Memory B cell (primary cell): Measurements from ENCODE around the gene TNFSF11.

Source experiments
- ATAC-seq: fragments of 150-1000 bp; cut with Tn5 transposase; 2 replicates; pipeline ENCODE4 v1.10.0; 2021; ENCODE audit warnings: low read depth, mild to moderate bottlenecking, moderate library complexity
- DNase-seq, 2 donors: peaks; one replicate each; pipeline ENCODE4 v3.0.0; 2022; ENCODE audit warnings: low spot score in 2 of 2
- H3K27ac Mint-ChIP-seq: one replicate; pipeline ENCODE4 v1.8.0; 2022; ENCODE audit warnings: mild to moderate bottlenecking, moderate library complexity, mixed read lengths
- H3K27me3 Mint-ChIP-seq: one replicate; pipeline ENCODE4 v1.8.0; 2022; ENCODE audit warnings: mixed read lengths
- H3K36me3 Mint-ChIP-seq: one replicate; pipeline ENCODE4 v1.8.0; 2022; ENCODE audit warnings: mild to moderate bottlenecking, mixed read lengths
- H3K4me1 Mint-ChIP-seq: one replicate; pipeline ENCODE4 v1.8.0; 2022; ENCODE audit warnings: mixed read lengths
- H3K4me3 Mint-ChIP-seq: one replicate; pipeline ENCODE4 v1.8.0; 2022; ENCODE audit warnings: mild to moderate bottlenecking, moderate library complexity, mixed read lengths
- H3K9me3 Mint-ChIP-seq: one replicate; pipeline ENCODE4 v1.8.0; 2022; ENCODE audit warnings: mixed read lengths

TNFSF11 gene

DNA sequence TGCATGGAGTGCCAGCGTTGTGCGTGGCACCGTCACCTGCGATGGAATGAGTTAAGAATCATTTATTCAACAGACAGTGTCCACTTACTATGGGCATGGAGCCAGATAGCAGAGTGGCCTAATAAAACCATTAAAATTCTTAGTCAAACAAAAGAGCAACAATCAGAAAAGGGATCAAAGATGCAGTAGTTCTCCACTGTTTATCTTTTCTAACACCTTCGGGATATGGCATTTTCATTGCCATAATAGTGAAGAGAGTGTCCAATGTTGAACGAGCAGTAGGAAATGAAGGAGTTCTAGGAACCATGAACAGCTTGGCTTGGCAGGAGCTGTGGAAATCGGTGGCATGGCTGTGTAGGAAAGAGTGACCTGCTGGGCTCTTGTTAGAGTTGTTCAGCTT, 2.0 kb downstream of the TNFSF11 start:
- peaks cover 6% of the 10 kb centered on the region for H3K27me3 Mint-ChIP-seq
- ATAC-seq (no peak), DNase-seq (no peak)
- H3K27ac Mint-ChIP-seq = no peak overlapping the region
- H3K4me1 Mint-ChIP-seq = peaks cover 10% of the 10 kb centered on the region
- H3K4me3 Mint-ChIP-seq = no peak overlapping the region
- H3K36me3 Mint-ChIP-seq = no peaks in the 10 kb centered on the region
- peaks cover 2% of the 10 kb centered on the region for H3K9me3 Mint-ChIP-seq

DNA sequence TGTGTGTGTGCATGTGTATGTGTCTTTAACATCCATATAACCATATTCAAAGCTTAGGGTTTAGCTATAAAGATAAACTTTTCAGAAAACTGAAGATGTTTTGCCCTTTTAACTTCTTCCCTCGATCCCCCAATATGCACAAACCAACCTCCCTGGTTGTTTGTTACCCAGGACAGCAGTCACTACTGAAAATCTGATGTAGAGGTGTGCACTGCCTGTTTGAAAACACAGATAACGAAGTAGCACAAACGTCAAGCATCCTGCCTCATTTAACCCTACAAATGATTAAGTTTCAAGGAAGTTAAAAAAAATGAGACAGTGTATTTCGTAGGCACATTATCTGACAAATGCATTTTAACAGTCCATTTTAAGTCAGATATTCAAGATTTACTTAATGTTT, 3.6 kb downstream of the TNFSF11 start:
- no peak for ATAC-seq
- Mint-ChIP-seq H3K27me3 (peaks cover 6% of the 10 kb centered on the region), H3K4me3 (no peak overlapping the region), H3K36me3 (no peaks in the 10 kb centered on the region), H3K27ac (no peak overlapping the region), H3K9me3 (no peaks in the 10 kb centered on the region), H3K4me1 (peaks cover 10% of the 10 kb centered on the region)
- no peak for DNase-seq

DNA sequence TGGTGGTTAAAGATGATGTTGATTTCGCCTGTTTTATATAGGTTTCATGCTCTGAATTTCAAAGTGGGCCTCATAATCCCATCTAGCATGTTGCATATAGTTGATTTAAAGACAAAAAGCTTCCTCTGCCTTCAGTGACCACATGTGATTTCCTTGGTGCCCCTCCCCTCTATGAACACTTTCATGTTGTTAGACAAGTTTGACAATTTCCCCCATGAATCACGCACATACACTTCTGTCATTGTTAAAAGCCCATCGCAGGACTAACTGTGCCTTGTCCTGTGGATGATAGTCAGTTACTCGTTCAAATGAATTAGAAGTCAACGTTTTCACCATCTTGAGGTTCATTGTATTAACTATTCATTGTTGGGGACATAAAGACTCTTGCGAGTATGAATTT, 6.7 kb downstream of the TNFSF11 start:
- Mint-ChIP-seq H3K9me3 (no peaks in the 10 kb centered on the region), H3K27me3 (peaks cover 6% of the 10 kb centered on the region), H3K4me3 (no peak overlapping the region), H3K36me3 (no peaks in the 10 kb centered on the region), H3K27ac (no peak overlapping the region), H3K4me1 (no peaks in the 10 kb centered on the region)
- ATAC-seq (no peak), DNase-seq (no peak)

DNA sequence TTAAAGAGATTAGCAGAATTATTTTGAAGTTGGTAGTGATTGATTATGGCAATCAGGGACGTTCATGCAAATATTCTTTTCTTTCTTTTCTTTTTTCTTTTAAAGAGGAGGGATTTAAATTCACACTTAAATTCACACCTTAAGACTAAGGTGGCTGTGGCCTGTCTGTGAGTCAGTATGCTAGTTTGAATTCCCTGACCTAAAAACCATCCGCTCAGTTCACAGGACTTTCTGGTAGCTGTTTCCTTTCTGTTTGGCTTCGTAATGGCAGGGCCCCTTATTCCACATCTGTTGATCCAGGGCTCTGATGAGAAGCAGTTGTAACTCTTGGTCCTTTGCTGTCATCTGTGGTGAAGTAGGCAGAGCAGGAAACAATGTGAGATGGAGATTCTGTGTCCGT, 7.5 kb downstream of the TNFSF11 start:
- Mint-ChIP-seq H3K27me3 (peaks cover 3% of the 10 kb centered on the region), H3K9me3 (no peaks in the 10 kb centered on the region), H3K27ac (no peak overlapping the region), H3K4me1 (no peaks in the 10 kb centered on the region), H3K4me3 (no peak overlapping the region), H3K36me3 (no peaks in the 10 kb centered on the region)
- no peak for ATAC-seq
- DNase-seq = no peak

DNA sequence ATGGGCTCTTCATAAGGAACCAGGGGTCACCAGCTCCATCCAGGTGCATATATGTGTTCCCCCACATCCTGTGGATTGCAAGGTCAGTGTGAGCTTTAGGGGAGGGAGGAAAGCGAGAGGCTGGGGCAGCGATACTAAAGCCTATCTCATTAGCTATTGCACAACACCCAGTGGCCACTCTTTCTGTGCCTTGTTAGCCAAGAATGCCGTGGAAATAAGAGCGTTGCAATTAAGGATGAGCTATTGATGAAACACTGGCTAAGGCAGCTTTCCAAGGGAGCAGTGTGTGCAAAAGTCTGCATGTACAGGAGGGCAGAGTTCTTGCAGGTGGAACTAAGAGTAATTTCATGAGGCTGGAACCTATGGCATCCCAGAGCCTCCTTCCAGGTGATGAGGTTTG, 17.6 kb downstream of the TNFSF11 start:
- Mint-ChIP-seq H3K27me3 (no peaks in the 10 kb centered on the region), H3K9me3 (no peaks in the 10 kb centered on the region), H3K4me3 (no peak overlapping the region), H3K27ac (no peak overlapping the region), H3K36me3 (no peaks in the 10 kb centered on the region), H3K4me1 (peaks cover 4% of the 10 kb centered on the region)
- ATAC-seq = no peak
- DNase-seq = no peak

DNA sequence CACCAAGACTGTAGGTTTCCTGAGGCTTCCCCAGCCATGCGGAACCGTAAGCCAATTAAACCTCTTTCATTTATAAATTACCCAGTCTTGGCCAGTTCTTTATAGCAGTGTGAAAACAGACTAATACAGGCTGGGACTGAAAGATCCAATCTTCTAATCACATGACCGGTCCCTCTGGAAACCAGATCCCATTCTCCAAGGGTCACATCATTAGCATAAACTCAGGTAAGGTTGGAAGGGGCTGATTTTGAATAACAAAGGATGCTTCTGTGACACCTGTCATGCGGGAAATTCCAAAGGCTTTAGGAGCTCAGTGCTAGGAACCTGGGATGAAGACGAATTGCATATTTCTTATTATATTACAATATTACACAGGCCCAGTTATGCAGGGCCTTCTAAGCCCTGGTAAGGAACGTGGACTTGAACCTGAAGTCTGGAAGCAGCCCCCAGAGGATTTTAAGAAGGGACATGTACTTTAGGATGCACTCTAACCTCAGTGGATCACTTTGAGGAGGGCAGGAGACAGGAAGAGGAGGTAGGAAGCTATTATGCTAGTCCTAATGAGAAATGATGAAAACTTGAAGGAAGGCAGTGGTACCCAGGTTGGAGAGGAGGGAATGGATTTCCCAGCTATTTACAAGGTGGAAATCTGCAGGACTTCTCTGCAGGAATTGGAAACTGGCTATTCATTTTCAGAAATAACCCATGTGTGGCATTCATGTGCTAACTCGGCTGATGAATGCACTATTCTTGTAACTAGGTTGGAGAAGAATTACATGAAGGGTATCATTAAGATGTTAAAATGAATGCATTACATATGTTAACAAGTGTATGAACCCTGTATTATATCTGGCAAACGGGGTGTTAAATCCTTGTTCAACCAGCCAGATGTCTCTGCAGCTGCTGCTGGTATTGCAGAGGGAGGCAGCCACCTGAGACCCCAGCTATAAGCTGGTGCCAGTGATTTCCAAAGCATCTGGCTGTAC, 19.3 kb downstream of the TNFSF11 start:
- H3K9me3 Mint-ChIP-seq = no peaks in the 10 kb centered on the region
- DNase-seq (no peak), ATAC-seq (no peak)
- H3K27me3 Mint-ChIP-seq = no peaks in the 10 kb centered on the region
- no peak overlapping the region for H3K27ac Mint-ChIP-seq
- no peaks in the 10 kb centered on the region for H3K36me3 Mint-ChIP-seq
- no peak overlapping the region for H3K4me3 Mint-ChIP-seq
- H3K4me1 Mint-ChIP-seq = no peaks in the 10 kb centered on the region

DNA sequence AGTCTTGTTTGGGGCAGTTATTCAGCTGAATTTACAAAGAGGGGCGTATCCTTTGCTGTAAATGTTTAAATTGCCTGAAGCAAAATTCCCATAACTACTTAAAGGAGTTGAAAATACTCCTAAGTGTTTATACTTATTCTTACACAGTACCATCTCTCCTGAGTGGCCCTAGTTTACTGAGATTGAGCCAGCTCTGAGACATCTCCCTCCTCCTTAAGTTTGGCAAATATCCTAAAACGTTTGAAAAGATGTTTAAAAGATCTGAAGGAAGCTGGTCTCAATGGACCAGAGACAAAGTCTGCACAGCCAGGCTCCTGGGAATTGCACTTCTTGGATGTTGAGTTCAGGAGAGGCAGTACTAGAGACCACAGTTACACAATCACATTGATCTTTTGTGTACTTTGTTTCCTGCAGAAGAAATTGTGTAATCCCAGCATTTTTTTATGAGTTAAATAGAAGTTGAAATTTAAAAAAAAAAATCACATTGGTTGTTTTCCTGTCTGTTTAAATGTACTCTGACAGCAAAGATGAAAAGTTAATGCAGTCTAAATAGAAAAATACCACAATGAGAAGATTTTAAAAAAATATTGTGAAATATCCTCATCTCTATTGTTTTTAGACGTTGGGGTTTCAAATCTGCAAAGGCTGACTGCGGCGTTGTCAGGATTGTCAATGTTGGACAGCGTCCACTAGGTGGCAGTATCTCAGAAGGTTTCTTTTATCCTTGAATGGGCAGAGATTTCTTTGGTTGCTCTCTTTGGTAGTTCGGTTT, 20.7 kb downstream of the TNFSF11 start:
- no peak overlapping the region for H3K4me3 Mint-ChIP-seq
- ATAC-seq (peak; percentile 63), DNase-seq (peak; percentile 27 to 49)
- no peaks in the 10 kb centered on the region for H3K27me3 Mint-ChIP-seq
- H3K27ac Mint-ChIP-seq = no peak overlapping the region
- no peaks in the 10 kb centered on the region for H3K36me3 Mint-ChIP-seq
- no peaks in the 10 kb centered on the region for H3K4me1 Mint-ChIP-seq
- H3K9me3 Mint-ChIP-seq = no peaks in the 10 kb centered on the region

DNA sequence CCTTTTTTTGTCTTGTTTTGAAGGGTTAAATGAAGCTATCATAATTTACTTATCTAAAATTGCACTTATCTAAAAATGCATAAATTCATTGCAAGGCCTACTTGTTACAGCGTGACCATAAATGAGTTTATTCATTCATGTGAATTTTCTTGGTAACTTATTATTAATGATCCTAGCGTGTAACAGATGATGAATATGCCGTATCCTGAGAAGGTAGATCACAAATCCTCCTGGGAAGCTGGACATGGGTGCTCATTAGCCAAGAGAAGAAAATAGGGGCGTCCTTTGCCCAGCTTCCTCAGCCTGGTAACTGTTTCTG, 21.3 kb downstream of the TNFSF11 start:
- Mint-ChIP-seq H3K4me3 (no peak overlapping the region), H3K27ac (no peak overlapping the region), H3K27me3 (no peaks in the 10 kb centered on the region), H3K9me3 (no peaks in the 10 kb centered on the region), H3K36me3 (no peaks in the 10 kb centered on the region), H3K4me1 (no peaks in the 10 kb centered on the region)
- DNase-seq = no peak
- ATAC-seq = no peak

DNA sequence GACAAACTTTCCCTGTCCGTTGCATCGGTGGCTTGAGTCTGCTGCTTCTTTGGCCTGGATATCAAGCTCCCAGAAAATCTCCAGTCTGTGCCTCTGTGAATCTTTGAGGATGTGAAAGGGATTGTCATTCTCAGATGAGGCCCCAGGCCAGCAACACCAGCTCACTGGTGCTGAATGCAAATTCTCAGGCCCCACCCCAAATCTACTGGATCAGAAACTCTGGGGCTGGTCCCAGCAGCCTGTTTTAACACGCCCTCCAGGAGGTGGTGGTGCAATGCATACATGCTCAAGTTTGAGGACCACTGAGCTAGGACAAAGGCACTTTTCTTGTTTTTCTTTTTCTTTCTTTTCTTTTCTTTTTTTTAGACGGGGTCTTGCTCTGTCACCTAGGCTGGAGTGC, 23.6 kb downstream of the TNFSF11 start:
- no peak for ATAC-seq
- no peaks in the 10 kb centered on the region for H3K36me3 Mint-ChIP-seq
- H3K9me3 Mint-ChIP-seq = no peaks in the 10 kb centered on the region
- H3K4me1 Mint-ChIP-seq = no peaks in the 10 kb centered on the region
- no peak for DNase-seq
- H3K27me3 Mint-ChIP-seq = no peaks in the 10 kb centered on the region
- no peak overlapping the region for H3K4me3 Mint-ChIP-seq
- H3K27ac Mint-ChIP-seq = no peak overlapping the region

DNA sequence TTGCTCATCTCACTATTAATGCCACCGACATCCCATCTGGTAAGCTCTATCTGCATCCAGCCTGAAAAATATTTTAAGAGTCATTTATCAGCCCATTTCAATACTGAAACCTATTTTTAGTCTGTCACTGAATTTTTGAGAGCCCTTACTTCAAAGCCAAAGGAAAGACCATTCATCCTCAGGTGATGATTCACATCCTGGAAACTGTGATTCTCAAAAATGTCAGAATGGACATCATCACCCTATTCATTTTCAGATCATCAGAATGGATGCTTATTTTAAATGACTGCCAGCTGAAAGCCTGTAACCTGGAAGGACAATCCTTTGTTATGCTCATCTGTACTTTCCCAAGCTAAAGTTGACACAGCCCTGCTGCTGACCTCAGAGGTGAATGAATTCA, 27.0 kb downstream of the TNFSF11 start:
- H3K36me3 Mint-ChIP-seq = no peaks in the 10 kb centered on the region
- ATAC-seq (no peak), DNase-seq (no peak)
- no peak overlapping the region for H3K4me3 Mint-ChIP-seq
- H3K4me1 Mint-ChIP-seq = peaks cover 17% of the 10 kb centered on the region
- H3K9me3 Mint-ChIP-seq = no peaks in the 10 kb centered on the region
- no peak overlapping the region for H3K27ac Mint-ChIP-seq
- no peaks in the 10 kb centered on the region for H3K27me3 Mint-ChIP-seq

DNA sequence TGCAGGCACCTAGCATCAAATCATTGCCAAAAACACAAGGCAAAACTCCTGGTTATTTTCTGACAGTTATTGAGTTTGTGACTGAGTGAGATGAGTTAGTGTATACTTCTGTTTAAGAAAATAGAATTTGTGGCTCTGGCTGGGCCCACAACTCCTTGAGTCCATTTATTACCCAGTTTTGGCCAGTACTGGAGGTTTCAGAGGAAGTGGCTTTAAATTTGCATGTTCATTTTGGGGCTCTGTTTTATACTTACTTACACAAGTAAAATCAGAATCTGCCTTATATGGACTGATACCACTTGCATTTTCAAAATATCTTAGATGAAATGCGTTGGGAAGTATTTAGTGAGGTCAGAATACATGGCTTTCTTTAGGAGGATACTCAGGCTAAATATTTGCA, 29.0 kb downstream of the TNFSF11 start:
- Mint-ChIP-seq H3K27me3 (no peaks in the 10 kb centered on the region), H3K27ac (no peak overlapping the region)
- DNase-seq = no peak

DNA sequence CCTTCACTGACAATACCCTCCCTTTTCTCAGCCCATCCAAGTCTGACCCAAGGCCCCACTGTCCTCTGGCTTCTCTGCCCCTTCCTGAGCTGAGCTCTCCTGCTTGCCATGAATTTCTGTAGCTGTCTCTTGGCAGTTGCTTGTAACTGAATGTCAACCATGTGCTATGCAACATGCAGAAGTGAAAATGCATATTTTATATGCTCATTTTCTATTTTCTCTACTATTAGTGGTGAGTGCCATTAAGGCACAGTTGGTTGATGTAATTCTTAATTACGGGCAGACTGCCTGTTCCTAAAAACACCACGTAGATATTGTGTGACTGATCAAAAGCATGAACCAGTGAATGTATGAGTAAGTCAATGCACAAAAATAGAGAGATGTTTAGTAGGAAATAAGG, 29.6 kb downstream of the TNFSF11 start:
- no peaks in the 10 kb centered on the region for H3K9me3 Mint-ChIP-seq
- ATAC-seq = no peak
- H3K4me1 Mint-ChIP-seq = peaks cover 21% of the 10 kb centered on the region
- no peaks in the 10 kb centered on the region for H3K27me3 Mint-ChIP-seq
- no peaks in the 10 kb centered on the region for H3K36me3 Mint-ChIP-seq
- DNase-seq = no peak
- no peak overlapping the region for H3K4me3 Mint-ChIP-seq
- no peak overlapping the region for H3K27ac Mint-ChIP-seq

More for the DNA sequence above, 29.0 kb downstream of the TNFSF11 start:
- Mint-ChIP-seq H3K36me3 (no peaks in the 10 kb centered on the region), H3K9me3 (no peaks in the 10 kb centered on the region), H3K4me3 (no peak overlapping the region), H3K4me1 (peaks cover 21% of the 10 kb centered on the region)
- ATAC-seq = peak; percentile 24

DNA sequence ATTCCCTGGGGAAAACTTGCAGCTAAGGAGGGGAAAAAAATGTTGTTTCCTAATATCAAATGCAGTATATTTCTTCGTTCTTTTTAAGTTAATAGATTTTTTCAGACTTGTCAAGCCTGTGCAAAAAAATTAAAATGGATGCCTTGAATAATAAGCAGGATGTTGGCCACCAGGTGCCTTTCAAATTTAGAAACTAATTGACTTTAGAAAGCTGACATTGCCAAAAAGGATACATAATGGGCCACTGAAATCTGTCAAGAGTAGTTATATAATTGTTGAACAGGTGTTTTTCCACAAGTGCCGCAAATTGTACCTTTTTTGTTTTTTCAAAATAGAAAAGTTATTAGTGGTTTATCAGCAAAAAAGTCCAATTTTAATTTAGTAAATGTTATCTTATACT, 33.6 kb downstream of the TNFSF11 start:
- H3K36me3 Mint-ChIP-seq = no peaks in the 10 kb centered on the region
- H3K27me3 Mint-ChIP-seq = peaks cover 3% of the 10 kb centered on the region
- DNase-seq = no peak
- no peaks in the 10 kb centered on the region for H3K9me3 Mint-ChIP-seq
- H3K4me1 Mint-ChIP-seq = peaks cover 21% of the 10 kb centered on the region
- ATAC-seq = no peak
- H3K27ac Mint-ChIP-seq = no peak overlapping the region
- no peak overlapping the region for H3K4me3 Mint-ChIP-seq

DNA sequence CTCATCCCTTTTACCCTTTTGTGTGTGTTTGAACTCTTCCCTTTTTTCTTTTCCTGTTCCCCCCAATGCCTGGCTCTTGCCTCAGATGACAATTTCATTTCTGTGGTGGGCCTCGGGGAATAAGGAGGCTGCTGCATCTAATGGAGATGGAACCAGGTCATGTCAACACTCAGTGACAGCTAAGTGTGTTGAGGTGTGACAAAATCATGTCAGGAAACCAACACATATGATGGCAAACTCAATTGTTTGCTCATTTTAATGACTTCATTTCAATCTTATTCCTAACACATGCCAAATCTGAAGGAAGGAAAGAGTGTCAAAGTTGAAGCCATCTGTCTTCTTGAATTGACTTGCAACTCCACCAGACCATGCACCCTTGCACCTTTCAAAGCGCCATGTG, 36.7 kb downstream of the TNFSF11 start:
- ATAC-seq (no peak), DNase-seq (no peak)
- Mint-ChIP-seq H3K36me3 (no peaks in the 10 kb centered on the region), H3K27ac (no peak overlapping the region), H3K4me1 (peaks cover 6% of the 10 kb centered on the region), H3K27me3 (peaks cover 4% of the 10 kb centered on the region), H3K9me3 (no peaks in the 10 kb centered on the region), H3K4me3 (no peak overlapping the region)
